Measurements from ENCODE around the gene PRKCQ. TPM values are rescaled to one million over a fixed set of nuclear protein-coding genes. Genes with fewer than 3 reads are reported as not detected.

The PRKCQ gene
- total RNA-seq, 1 experiment from 2014 or later = 4.0 TPM

DNA sequence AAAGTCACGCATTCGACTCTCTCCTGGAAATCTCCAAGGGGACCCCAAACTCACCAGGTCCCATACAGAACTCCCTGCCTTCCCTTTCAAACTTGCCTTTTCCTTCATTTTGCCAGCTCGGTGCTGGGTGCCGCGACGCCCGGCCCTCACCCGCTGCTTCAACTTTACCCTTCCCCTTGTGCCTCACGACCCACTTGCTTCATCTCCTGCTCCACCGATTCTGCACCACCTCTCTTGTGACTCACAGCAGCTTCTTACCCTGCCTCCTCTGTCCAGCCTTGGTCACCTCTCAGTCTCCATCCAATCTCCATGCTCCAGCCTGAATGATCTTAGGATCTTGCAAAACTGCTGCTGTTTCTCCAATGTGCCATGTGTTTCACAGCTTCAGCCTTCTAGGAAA is 59.9 kb downstream of the PRKCQ start:
- CTCF ChIA-PET = no interaction called here
- POLR2A ChIA-PET (ENCODE audit: unreplicated experiment) = no interaction called here

DNA sequence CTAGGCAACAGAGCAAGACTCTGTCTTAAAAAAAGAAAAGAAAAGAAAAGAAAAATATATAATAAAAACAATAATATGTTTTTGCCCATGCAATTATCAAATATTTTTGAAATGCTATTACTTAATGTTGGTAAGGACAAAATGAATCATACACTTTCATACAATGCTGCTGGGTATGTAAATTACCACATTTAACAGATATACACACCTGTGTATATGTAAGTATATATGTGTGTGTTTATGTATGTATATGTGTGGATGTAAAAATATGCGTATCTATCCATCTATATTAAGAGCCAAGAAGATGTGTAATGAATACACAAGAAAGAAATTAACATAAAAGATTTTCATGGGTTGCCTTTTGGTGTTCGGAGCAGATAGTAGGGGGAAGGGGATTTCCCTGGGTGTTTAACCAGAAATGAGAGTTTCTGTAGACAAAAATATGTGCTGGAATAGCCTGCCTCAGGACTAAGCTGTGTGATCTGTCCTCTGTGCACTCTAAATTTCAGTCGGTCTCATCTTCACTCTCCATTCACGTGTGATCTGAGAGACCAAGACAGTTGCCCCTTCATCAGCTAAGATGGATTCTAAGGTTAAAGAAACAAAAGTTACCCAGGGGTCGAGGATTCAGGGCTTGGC is 61.2 kb downstream of the PRKCQ start:
- H3K27me3 ChIP-seq (ENCODE audit: insufficient read depth, low read depth) = no peaks in the 10 kb centered on the region
- H3K4me1 ChIP-seq (replicated peaks; ENCODE audit: insufficient read depth) = no peaks in the 10 kb centered on the region
- ChIA-PET CTCF (no interaction called here), POLR2A (ENCODE audit: unreplicated experiment) (no interaction called here)
- no peak overlapping the region for H2AFZ ChIP-seq
- TF ChIP-seq, protein P1, sequence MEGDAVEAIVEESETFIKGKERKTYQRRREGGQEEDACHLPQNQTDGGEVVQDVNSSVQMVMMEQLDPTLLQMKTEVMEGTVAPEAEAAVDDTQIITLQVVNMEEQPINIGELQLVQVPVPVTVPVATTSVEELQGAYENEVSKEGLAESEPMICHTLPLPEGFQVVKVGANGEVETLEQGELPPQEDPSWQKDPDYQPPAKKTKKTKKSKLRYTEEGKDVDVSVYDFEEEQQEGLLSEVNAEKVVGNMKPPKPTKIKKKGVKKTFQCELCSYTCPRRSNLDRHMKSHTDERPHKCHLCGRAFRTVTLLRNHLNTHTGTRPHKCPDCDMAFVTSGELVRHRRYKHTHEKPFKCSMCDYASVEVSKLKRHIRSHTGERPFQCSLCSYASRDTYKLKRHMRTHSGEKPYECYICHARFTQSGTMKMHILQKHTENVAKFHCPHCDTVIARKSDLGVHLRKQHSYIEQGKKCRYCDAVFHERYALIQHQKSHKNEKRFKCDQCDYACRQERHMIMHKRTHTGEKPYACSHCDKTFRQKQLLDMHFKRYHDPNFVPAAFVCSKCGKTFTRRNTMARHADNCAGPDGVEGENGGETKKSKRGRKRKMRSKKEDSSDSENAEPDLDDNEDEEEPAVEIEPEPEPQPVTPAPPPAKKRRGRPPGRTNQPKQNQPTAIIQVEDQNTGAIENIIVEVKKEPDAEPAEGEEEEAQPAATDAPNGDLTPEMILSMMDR (conservative IDR thresholded peaks at IDR 0.05) = no peak
- no peak for TF ChIP-seq EZH2 (IDR thresholded peaks at IDR 0.05; ENCODE audit: low read depth)
- no peaks in the 10 kb centered on the region for H3F3A ChIP-seq (ENCODE audit: insufficient read depth, low read depth)
- no peaks in the 10 kb centered on the region for H3K79me2 ChIP-seq (ENCODE audit: low read depth)
- H3K36me3 ChIP-seq (ENCODE audit: low read depth) = no peaks in the 10 kb centered on the region
- no peaks in the 10 kb centered on the region for H3K9me2 ChIP-seq (ENCODE audit: insufficient read depth)
- no peaks in the 10 kb centered on the region for H4K20me1 ChIP-seq (ENCODE audit: insufficient read depth)
- no peak overlapping the region for H3K4me3 ChIP-seq
- DNase-seq = no peak
- no TSS peak for BruUV-seq (replicated peaks)
- no peak overlapping the region for H3K4me2 ChIP-seq
- H3K9me3 ChIP-seq (ENCODE audit: insufficient read depth, low read depth) = no peaks in the 10 kb centered on the region
- no peak overlapping the region for H3K27ac ChIP-seq
- intact Hi-C loops (cut with micrococcal nuclease; ENCODE audit: unreplicated experiment) = no loop called here

More for the DNA sequence above, 59.9 kb downstream of the PRKCQ start:
- no peak overlapping the region for H2AFZ ChIP-seq
- TF ChIP-seq, protein P1 (conservative IDR thresholded peaks at IDR 0.05) = no peak
- TF ChIP-seq EZH2 (IDR thresholded peaks at IDR 0.05; ENCODE audit: low read depth) = no peak
- no peaks in the 10 kb centered on the region for H3F3A ChIP-seq (ENCODE audit: insufficient read depth, low read depth)
- DNase-seq = no peak
- no peak overlapping the region for H3K4me2 ChIP-seq
- no peaks in the 10 kb centered on the region for H3K79me2 ChIP-seq (ENCODE audit: low read depth)
- no peak overlapping the region for H3K4me3 ChIP-seq
- no peaks in the 10 kb centered on the region for H3K4me1 ChIP-seq (replicated peaks; ENCODE audit: insufficient read depth)
- BruUV-seq (replicated peaks) = no TSS peak
- H3K36me3 ChIP-seq (ENCODE audit: low read depth) = no peaks in the 10 kb centered on the region
- intact Hi-C loops (cut with micrococcal nuclease; ENCODE audit: unreplicated experiment) = no loop called here
- no peaks in the 10 kb centered on the region for H3K9me3 ChIP-seq (ENCODE audit: insufficient read depth, low read depth)
- no peaks in the 10 kb centered on the region for H4K20me1 ChIP-seq (ENCODE audit: insufficient read depth)
- H3K9me2 ChIP-seq (ENCODE audit: insufficient read depth) = no peaks in the 10 kb centered on the region
- H3K27ac ChIP-seq = no peak overlapping the region
- no peaks in the 10 kb centered on the region for H3K27me3 ChIP-seq (ENCODE audit: insufficient read depth, low read depth)

DNA sequence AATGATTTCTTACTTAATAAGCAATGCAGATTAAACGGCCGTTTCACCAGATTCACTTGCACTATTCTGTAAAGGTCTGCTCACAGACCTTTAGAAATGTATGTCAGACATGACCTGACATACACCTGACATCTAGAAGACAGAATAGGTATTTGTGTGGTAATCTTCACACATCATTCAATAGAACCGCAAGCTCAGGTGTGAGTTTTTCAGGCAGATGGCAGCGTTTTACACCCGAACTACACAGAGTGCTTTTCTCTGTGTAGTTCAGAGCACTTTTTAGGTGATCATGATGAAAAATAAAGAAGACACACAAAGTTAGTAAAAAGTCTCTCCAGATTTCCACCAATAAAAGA is 63.2 kb downstream of the PRKCQ start:
- intact Hi-C loops (cut with micrococcal nuclease; ENCODE audit: unreplicated experiment) = no loop called here
- Histone ChIP-seq H3K4me3 (no peak overlapping the region), H3K4me1 (replicated peaks; ENCODE audit: insufficient read depth) (no peaks in the 10 kb centered on the region), H3K4me2 (no peak overlapping the region), H3K9me2 (ENCODE audit: insufficient read depth) (no peaks in the 10 kb centered on the region), H3K36me3 (ENCODE audit: low read depth) (no peaks in the 10 kb centered on the region), H2AFZ (no peak overlapping the region), H3K27ac (no peak overlapping the region), H3K27me3 (ENCODE audit: insufficient read depth, low read depth) (no peaks in the 10 kb centered on the region), H3K79me2 (ENCODE audit: low read depth) (no peaks in the 10 kb centered on the region), H3F3A (ENCODE audit: insufficient read depth, low read depth) (no peaks in the 10 kb centered on the region), H4K20me1 (ENCODE audit: insufficient read depth) (no peaks in the 10 kb centered on the region), H3K9me3 (ENCODE audit: insufficient read depth, low read depth) (no peaks in the 10 kb centered on the region)
- ChIA-PET CTCF (no interaction called here), POLR2A (ENCODE audit: unreplicated experiment) (no interaction called here)
- TF ChIP-seq, protein P1 (conservative IDR thresholded peaks at IDR 0.05) = no peak
- TF ChIP-seq EZH2 (IDR thresholded peaks at IDR 0.05; ENCODE audit: low read depth) = no peak
- DNase-seq = no peak
- BruUV-seq (replicated peaks) = no TSS peak
